ENCODE measurements around the gene TMPRSS15.

GRCh38 chr21:18228060-18228739 is 175.4 kb downstream of the TMPRSS15 start:
- no peak for TF ChIP-seq EZH2 (IDR thresholded peaks at IDR 0.05)
- TF ChIP-seq POLR2AphosphoS5 (IDR thresholded peaks at IDR 0.05; ENCODE audit: borderline replicate concordance, low read depth, low read length), result no peak
- TF ChIP-seq FOXP2 (optimal IDR thresholded peaks at IDR 0.05; ENCODE audit: control extremely low read depth, extremely low read length, insufficient read depth), result no peak

Data from SK-N-MC (cell line).